Neural progenitor cell (in vitro differentiated cells): ENCODE data around the gene KRT2. TPM values are rescaled to one million over a fixed set of nuclear protein-coding genes. Genes with fewer than 3 reads are reported as not detected.

Source experiments
- DNase-seq: peaks from one replicate; pipeline ENCODE4 v3.0.0-alpha.2; 2016; ENCODE audit warnings: low spot score
- H2AFZ ChIP-seq: fragments of 200-600 bp; sonication (generic); replicated peaks from 2 replicates; pipeline ENCODE4 v1.6.1; 2016; ENCODE audit warnings: antibody characterized with exemption
- H3F3A ChIP-seq: fragments of 200-600 bp; sonication (generic); 2 replicates; pipeline ENCODE4 v1.6.1; 2016; ENCODE audit warnings: antibody characterized with exemption, low read depth
- H3K27ac ChIP-seq: fragments of 200-600 bp; sonication (generic); 2 replicates; pipeline ENCODE4 v1.5.1; 2016; ENCODE audit warnings: mild to moderate bottlenecking
- H3K27me3 ChIP-seq: fragments of 200-600 bp; sonication (generic); 2 replicates; pipeline ENCODE4 v1.6.1; 2016; ENCODE audit warnings: mild to moderate bottlenecking, moderate library complexity
- H3K36me3 ChIP-seq: fragments of 200-600 bp; sonication (generic); 2 replicates; pipeline ENCODE4 v1.5.1; 2016
- H3K4me1 ChIP-seq: fragments of 200-600 bp; sonication (generic); 2 replicates; pipeline ENCODE4 v1.6.1; 2016; ENCODE audit warnings: mixed run types
- H3K4me2 ChIP-seq: fragments of 200-600 bp; sonication (generic); 2 replicates; pipeline ENCODE4 v1.6.1; 2016
- H3K4me3 ChIP-seq: fragments of 200-600 bp; sonication (generic); 2 replicates; pipeline ENCODE4 v1.5.1; 2016
- H3K79me2 ChIP-seq: fragments of 200-600 bp; sonication (generic); 2 replicates; pipeline ENCODE4 v1.6.1; 2016; ENCODE audit warnings: low read depth
- H3K9ac ChIP-seq: fragments of 200-600 bp; sonication (generic); 2 replicates; pipeline ENCODE4 v1.6.1; 2016
- H3K9me3 ChIP-seq: fragments of 200-600 bp; sonication (generic); 2 replicates; pipeline ENCODE4 v1.5.1; 2016; ENCODE audit warnings: low read depth
- H4K20me1 ChIP-seq: fragments of 200-600 bp; sonication (generic); 2 replicates; pipeline ENCODE4 v1.6.1; 2016; ENCODE audit warnings: low read depth
- H3K27ac Mint-ChIP-seq: 3 replicates; pipeline ENCODE4 v1.8.0; 2021; ENCODE audit warnings: mixed read lengths
- H3K27me3 Mint-ChIP-seq: 2 replicates; pipeline ENCODE4 v1.8.0; 2022; ENCODE audit warnings: low read depth, mild to moderate bottlenecking, inconsistent platforms, moderate library complexity, mixed read lengths; ENCODE audit not compliant: insufficient read depth
- H3K36me3 Mint-ChIP-seq: 3 replicates; pipeline ENCODE4 v1.8.0; 2021; ENCODE audit warnings: mixed read lengths
- H3K4me1 Mint-ChIP-seq: 3 replicates; pipeline ENCODE4 v1.8.0; 2021; ENCODE audit warnings: mixed read lengths
- H3K4me3 Mint-ChIP-seq: 3 replicates; pipeline ENCODE4 v1.8.0; 2021; ENCODE audit warnings: mild to moderate bottlenecking, moderate library complexity, mixed read lengths
- H3K9me3 Mint-ChIP-seq: 3 replicates; pipeline ENCODE4 v1.8.0; 2020; ENCODE audit warnings: mixed read lengths
- EZH2 ChIP-seq: fragments of 200-600 bp; sonication (generic); IDR thresholded peaks from 2 replicates; pipeline ENCODE4 v1.6.1; 2017; ENCODE audit warnings: antibody characterized with exemption, mild to moderate bottlenecking, moderate library complexity
- EZH2phosphoT487 ChIP-seq: fragments of 200-600 bp; sonication (generic); IDR thresholded peaks from 2 replicates; pipeline ENCODE4 v1.6.1; 2017; ENCODE audit warnings: antibody characterized with exemption
- total RNA-seq: library from RNA; depleted of rRNA; stranded (reverse); fragments of >200 nt; gene quantifications from 2 replicates; pipeline ENCODE4 v1.2.3, GENCODE V29; 2015; ENCODE audit warnings: low replicate concordance
- TF ChIP-seq, protein P1 (sequence below): fragments of 200-600 bp; sonication (generic); IDR thresholded peaks from 2 replicates; pipeline ENCODE4 v1.5.1; 2017; ENCODE audit warnings: antibody characterized with exemption, mild to moderate bottlenecking

The KRT2 gene
- total RNA-seq, 1 donor from 2014 or later, result not detected

DNA sequence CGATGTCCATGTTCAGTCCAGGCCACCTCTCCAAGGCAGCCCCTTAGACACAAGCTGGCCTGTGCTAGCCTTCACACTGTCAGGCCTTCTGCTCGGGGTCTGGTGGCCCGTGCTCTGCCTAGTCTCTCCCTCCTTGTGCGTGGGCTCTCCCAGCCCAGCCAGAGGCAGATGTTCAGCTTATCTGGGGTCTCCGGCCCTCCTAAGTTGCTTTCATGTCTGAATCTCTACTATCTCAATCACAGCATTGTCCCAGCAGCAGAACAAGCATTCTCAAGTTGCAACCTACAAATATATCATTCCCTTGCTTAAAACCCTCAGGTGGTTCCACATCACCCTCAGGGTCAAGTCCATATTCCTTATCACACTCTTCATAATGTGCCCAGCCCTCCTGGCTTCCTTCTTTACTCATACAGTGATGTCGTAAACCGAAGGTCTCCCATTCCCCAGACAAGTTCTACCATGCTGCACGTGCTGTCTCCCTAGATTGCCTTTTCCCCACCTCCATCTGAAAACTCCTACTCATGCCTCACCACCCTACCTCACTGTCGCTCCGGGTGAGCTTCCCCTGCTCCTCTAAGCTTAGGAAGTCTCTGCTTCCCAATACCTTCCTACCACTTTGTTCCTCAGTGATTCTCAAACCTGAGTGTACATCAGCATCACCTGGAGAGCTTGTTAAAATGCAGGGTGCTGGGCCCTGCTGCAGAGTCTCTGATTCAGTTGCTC, 35.2 kb downstream of the KRT2 start:
- Mint-ChIP-seq H3K9me3 (no peaks in the 10 kb centered on the region), H3K27ac (no peak overlapping the region), H3K4me1 (no peaks in the 10 kb centered on the region), H3K4me3 (no peak overlapping the region), H3K27me3 (peaks cover 3% of the 10 kb centered on the region), H3K36me3 (no peaks in the 10 kb centered on the region)
- Histone ChIP-seq H3K79me2 (no peaks in the 10 kb centered on the region), H3K36me3 (no peaks in the 10 kb centered on the region), H3K9me3 (no peaks in the 10 kb centered on the region), H3K4me3 (no peak overlapping the region), H3K27ac (no peak overlapping the region), H3K4me1 (peaks cover 9% of the 10 kb centered on the region), H4K20me1 (no peaks in the 10 kb centered on the region), H2AFZ (no peak overlapping the region), H3K9ac (no peak overlapping the region), H3K27me3 (no peaks in the 10 kb centered on the region), H3F3A (no peaks in the 10 kb centered on the region), H3K4me2 (no peak overlapping the region)
- DNase-seq, result no peak
- TF ChIP-seq EZH2phosphoT487 (no peak), EZH2 (no peak)
- TF ChIP-seq, protein P1, sequence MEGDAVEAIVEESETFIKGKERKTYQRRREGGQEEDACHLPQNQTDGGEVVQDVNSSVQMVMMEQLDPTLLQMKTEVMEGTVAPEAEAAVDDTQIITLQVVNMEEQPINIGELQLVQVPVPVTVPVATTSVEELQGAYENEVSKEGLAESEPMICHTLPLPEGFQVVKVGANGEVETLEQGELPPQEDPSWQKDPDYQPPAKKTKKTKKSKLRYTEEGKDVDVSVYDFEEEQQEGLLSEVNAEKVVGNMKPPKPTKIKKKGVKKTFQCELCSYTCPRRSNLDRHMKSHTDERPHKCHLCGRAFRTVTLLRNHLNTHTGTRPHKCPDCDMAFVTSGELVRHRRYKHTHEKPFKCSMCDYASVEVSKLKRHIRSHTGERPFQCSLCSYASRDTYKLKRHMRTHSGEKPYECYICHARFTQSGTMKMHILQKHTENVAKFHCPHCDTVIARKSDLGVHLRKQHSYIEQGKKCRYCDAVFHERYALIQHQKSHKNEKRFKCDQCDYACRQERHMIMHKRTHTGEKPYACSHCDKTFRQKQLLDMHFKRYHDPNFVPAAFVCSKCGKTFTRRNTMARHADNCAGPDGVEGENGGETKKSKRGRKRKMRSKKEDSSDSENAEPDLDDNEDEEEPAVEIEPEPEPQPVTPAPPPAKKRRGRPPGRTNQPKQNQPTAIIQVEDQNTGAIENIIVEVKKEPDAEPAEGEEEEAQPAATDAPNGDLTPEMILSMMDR, result no peak

DNA sequence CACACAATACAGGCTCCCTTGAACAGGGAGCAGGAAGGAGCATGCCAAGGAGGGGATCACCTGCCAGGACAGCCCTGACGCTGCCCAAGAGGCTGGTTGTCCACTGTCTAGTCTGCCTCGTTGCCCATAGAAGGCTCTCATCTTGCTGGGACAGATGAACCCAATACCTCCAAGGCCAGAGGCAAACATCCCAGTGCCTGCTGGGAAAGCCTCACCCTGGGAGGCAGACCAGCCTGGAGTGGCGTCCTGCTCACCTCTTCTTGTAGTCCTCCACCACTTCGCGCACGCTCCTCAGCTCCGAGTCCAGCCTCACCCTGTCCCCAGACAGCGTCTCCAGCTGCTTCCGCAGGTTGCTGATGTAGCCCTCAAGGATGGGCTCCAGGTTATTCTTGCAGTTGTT, 36.1 kb downstream of the KRT2 start:
- Histone ChIP-seq H3K27me3 (peaks cover 4% of the 10 kb centered on the region), H3K27ac (no peak overlapping the region), H3K4me1 (peaks cover 8% of the 10 kb centered on the region), H3K4me2 (no peak overlapping the region), H3K9ac (no peak overlapping the region), H3K36me3 (no peaks in the 10 kb centered on the region), H2AFZ (no peak overlapping the region), H4K20me1 (no peaks in the 10 kb centered on the region), H3K4me3 (no peak overlapping the region), H3K9me3 (no peaks in the 10 kb centered on the region), H3K79me2 (no peaks in the 10 kb centered on the region), H3F3A (no peaks in the 10 kb centered on the region)
- H3K36me3 Mint-ChIP-seq, result no peaks in the 10 kb centered on the region
- H3K4me1 Mint-ChIP-seq, result no peaks in the 10 kb centered on the region
- no peak overlapping the region for H3K4me3 Mint-ChIP-seq
- no peak overlapping the region for H3K27ac Mint-ChIP-seq
- H3K27me3 Mint-ChIP-seq, result peaks cover 3% of the 10 kb centered on the region
- TF ChIP-seq, protein P1, result no peak
- TF ChIP-seq EZH2phosphoT487, result no peak
- no peak for TF ChIP-seq EZH2
- no peak for DNase-seq
- no peaks in the 10 kb centered on the region for H3K9me3 Mint-ChIP-seq

DNA sequence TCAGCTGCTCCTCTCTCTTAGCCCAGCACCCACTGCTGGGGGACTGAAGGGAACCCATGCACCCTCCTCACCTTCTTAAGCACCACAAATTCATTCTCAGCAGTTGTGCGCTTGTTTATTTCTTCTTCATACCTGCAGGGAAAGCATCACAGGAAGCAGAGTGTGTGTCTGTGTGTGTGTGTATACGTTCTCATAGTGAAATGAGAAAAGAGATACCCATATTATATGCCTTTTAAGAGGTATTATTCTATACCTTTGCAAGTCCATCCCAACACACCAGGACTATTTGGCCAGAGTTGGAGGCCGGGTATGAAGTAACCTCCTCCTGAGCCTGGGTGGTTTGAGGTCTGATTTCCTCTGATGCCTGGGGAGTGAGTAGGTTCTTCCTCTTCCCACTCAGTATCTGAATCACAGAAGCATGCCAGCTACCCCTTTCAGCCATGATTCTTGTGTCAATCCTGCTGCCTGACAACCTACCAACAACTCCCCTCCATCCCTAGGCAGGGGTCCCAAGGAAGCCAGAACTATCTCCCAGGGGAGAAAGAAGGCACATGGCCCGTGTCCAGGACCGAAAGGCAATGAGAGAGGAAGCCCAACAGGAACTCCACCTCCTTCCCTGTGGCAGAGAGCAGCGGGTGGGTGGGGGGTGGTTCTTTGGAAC, 36.7 kb downstream of the KRT2 start:
- Histone ChIP-seq H3K4me1 (peaks cover 2% of the 10 kb centered on the region), H3K9me3 (no peaks in the 10 kb centered on the region), H3F3A (no peaks in the 10 kb centered on the region), H3K4me2 (no peak overlapping the region), H4K20me1 (no peaks in the 10 kb centered on the region), H2AFZ (no peak overlapping the region), H3K27ac (no peak overlapping the region), H3K36me3 (no peaks in the 10 kb centered on the region), H3K9ac (no peak overlapping the region), H3K27me3 (peaks cover 9% of the 10 kb centered on the region), H3K79me2 (no peaks in the 10 kb centered on the region), H3K4me3 (no peak overlapping the region)
- H3K4me1 Mint-ChIP-seq, result no peaks in the 10 kb centered on the region
- no peaks in the 10 kb centered on the region for H3K9me3 Mint-ChIP-seq
- peaks cover 3% of the 10 kb centered on the region for H3K27me3 Mint-ChIP-seq
- no peak overlapping the region for H3K4me3 Mint-ChIP-seq
- no peak overlapping the region for H3K27ac Mint-ChIP-seq
- no peak for DNase-seq
- H3K36me3 Mint-ChIP-seq, result no peaks in the 10 kb centered on the region
- TF ChIP-seq EZH2phosphoT487 (no peak), EZH2 (no peak)
- TF ChIP-seq, protein P1, result no peak
